GM21390 (cell line): ENCODE results near the gene EGFL7.

Experiments
- ATAC-seq: cut with Tn5 transposase; IDR thresholded peaks from one replicate; pipeline ENCODE4 v1.9.1; 2021; ENCODE audit not compliant: unreplicated experiment

The EGFL7 gene

GRCh38 chr9:136684799-136685198 is 22.1 kb downstream of the EGFL7 start:
- ATAC-seq: no peak

GRCh38 chr9:136685216-136685615 is 22.5 kb downstream of the EGFL7 start:
- no peak for ATAC-seq

DNA sequence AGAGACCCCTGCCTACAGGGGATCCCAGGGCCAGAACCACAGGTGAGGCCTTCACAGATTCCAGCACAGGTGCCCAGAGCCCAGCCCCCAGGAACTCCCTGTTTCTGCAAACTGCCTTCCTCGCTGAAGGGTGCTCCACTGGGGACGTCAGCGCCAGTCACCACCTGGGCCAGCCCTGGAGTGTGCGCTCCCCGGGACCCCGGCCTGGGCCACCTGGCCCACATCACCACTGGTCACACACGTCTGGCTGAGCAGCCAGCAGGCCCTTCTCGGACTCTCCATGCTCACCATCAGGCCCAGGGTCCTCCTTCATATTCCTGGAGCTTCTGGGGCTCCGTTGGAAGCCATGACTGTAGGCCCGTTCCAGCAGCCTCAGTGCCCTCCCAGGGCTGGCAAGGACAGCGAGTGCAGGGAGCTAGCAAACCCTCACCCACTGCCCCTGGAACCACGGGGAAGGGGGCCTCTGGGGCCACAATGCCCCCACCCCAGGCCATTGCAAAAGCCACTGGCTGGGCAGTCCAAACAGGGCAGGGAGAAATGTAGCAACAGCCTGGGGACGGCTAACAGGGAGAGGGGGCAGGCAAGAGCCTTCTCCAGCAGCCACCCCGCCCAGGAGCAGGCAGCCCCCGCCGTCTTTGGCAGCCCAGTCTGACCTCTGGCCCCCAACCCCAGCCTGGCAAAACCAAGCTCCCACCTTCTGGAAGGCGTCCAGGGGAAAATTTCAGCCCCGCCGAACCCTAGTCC is 23.2 kb downstream of the EGFL7 start:
- no peak for ATAC-seq

GRCh38 chr9:136686534-136686793 is 23.7 kb downstream of the EGFL7 start:
- peak; percentile 3 for ATAC-seq

DNA sequence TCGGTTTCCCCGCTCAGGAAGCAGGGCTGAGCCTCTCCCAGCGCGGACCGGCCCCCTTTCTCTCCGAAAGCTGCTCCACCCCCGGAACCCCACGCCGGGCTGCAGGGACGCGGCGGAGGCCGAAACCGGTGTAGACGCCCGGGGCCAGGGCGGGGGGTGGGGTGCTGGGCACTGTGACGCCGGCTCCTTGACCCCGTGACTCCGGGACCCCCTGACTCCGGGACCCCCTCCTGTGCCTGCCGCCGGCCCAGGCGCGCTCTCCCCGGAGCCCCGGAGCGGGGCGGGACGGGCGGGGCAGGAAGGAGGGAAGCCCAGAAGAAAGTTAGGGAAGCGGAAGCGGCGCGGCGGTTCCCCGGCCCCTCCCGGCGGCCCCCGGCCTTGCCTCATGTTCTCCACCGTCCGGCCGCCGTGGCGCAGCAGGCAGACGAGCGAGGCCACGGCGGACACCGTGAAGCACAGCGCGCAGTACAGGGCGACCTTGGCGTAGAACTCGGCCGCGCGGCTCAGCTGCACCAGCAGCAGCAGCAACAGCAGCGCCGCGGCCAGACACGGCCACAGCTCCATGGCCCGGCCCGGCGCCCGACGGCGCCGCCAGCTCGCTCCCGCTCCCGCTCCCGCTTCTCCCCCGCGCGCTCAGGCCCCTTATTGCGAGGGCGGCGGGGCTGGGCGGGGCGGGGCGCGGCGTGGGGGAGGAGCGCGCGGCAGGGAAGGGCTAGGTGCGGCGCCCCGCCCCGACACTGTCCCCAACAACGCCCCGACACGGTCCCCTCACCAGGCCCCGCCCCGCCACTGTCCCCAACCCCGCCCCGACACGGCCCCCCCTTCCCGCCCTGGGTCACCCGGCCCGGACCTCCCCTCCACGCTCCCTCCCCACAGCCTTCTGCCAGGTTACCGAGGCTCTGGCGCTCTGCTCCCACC is 24.3 kb downstream of the EGFL7 start, which contains the start of gene AGPAT2:
Gene AGPAT2, minus strand, starts transcription at position 664 of the 918 bp plus-strand sequence. Its CDS starts 100 bp downstream, at position 564.
- ATAC-seq: peak; percentile 77

- no peak for ATAC-seq
Measured at GRCh38 chr9:136687721-136688223, 25.1 kb downstream of the EGFL7 start.

- ATAC-seq: no peak
Measured at GRCh38 chr9:136688274-136689107, 25.8 kb downstream of the EGFL7 start.

DNA sequence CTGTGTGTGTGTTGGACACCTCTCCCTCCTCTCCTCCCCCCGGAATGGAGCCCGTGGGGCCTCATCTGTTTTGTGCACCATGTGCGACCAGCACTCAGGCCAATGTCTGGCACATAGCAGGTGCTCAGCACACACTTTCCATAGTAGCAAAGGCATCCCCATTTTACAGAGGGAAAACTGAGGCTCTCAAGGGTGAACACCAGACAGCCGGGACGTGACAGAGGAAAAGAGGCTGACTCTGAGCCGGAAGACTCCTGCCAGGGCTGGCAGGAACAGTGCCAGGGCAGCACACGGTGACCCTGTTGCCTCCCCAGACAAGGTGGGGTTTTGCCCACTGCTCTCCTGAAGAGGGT is 26.4 kb downstream of the EGFL7 start:
- no peak for ATAC-seq

- ATAC-seq: no peak
Measured at GRCh38 chr9:136690104-136690805, 27.5 kb downstream of the EGFL7 start.

DNA sequence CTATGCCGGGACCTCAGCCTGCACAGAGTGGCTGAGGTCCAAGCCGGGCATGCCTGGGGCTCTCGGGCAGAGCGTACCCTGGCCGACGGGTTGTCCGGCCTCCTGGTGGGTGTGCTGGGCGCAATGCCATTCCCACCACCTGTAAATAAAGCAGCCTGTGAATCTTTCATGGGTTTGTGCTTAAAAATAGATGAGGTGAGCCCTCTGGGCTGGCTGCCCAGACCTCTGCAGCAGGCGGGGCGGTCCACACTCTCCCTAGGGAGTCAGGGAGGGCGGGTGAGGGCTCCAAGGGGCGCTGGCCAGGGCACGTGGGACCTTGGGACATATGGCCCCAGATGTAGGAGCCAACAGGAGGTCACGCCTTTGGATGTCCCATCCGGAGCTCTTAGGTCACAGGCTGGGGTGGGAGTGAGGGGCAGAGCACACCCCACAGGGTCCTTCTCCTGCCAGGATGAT is 28.1 kb downstream of the EGFL7 start:
- ATAC-seq: no peak

DNA sequence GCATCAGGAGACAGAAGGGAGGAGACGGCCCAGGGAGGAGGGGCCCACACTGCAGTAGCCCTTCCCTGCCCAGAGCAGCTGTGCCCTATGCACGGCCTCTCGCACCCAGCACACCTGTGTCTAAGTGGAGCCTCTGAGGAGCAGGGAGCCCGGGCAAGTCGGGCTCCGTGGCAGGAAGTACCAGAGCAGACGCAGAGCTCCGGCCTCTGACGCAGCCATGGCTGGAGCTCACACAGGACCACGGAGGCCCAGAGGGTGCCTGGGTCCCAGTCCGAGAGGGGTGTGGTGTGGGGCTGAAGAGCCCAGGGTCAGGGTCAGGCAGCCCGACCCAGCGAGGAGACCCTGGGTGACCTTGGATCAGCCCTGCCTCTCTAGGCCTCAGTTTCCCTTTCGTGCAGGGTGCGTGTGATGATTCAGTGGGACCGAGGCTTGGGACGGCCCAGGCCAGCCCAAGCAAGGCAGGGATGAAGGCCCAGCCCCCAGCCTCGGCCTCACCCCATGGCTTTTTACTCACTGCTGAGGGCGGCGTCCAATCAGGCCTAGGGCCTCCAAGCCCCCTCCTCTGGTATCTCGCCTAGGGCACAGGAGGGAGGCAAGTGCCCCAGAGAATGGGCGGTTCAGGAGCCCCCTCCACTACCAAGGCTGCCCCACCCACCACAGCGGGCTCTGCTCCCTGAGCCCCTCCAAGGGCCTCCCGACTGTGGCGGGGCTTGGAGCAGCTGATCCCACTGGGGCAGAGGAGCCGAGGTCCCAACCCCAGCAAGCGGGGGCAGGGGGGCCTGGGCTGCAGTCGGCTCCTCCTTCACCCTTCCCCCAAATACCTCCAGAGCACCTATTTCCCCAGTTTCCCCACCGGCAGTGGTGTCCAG is 28.8 kb downstream of the EGFL7 start:
- no peak for ATAC-seq

DNA sequence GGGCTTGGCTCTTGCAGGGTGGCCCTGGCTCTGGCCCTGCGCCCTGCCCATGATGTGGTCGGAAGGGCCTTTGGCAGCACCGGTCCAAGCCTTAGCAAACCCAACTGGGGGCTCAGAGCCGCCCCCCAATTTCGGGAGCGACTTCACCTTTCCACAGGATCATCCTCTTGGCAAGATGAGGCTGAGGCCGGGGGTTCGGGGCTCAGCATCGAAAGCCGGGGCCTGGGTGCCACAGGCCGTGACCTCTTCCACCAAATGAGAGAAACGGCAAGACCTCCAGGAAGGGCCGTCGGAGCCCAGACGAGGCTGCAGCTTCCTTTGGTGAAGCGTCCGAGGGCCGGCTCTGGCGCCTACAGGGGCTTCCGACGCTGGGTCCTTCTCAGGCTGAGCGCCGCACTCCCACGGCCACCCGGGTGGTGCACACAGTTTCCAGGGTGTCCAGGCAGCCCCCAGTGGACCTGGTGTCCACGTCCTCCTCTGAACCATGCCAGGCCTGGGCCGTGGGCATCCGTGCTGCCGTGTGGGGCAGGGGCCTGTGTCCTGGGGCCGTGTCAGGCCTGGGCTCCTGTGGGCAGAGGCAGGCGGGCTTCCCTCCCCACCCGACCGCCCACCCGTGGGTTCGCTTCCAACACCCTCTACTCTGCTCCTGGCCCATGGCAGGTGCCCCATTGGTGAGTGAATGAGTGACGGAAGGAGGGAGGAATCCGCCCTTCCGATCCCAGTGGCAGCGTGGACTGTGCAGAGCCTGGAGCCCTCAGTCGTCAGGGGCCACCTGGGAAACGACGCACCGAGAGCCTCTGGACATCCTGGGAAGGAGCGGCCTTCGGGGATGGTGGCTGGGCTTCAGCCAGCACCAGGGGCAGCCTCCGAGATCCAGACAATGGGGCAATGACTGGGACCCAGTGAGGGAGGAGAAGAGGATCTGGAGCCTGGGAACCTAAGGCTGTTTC is 29.7 kb downstream of the EGFL7 start:
- no peak for ATAC-seq

GRCh38 chr9:136693135-136693489 is 30.4 kb downstream of the EGFL7 start:
- no peak for ATAC-seq

DNA sequence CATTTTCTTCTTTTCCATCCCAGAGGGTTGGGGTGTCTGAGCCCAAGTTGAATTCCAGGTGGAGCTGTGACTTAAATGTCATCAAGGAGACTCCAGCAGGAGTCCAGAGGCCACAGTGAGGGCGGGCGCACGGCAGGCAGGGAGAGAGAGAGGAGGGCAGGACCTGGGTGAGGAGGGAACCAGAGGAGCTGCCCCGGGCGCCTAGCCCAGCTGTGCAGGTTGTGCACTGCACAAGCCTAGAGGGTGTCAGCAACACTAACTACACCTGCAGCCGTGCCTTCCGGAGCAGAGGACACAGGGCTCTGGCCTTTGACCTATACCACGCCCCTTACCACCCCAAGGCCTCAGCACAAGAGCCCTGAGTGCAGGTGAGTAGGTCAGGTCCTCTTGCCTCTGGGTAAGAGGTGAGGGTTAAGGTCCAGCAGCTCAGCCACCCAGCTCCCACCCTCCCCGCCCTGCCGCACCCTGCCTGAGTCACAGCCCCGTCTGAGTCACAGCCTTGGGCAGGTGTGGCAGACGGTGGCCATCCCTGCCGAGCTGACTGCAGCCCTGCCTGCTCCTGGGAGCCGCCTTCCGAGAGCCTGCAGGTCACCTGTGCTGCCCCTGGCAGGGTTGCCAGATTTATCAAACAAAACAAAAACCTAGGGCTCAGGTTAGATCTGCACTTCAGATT is 30.9 kb downstream of the EGFL7 start:
- no peak for ATAC-seq

GRCh38 chr9:136694163-136694871 is 31.6 kb downstream of the EGFL7 start:
- ATAC-seq: no peak

- ATAC-seq: no peak
Measured at GRCh38 chr9:136694872-136695247, 32.1 kb downstream of the EGFL7 start.

GRCh38 chr9:136695435-136695895 is 32.7 kb downstream of the EGFL7 start:
- no peak for ATAC-seq
